NK-92 (cell line): ENCODE data around the gene ARHGEF12.

ENCODE experiments used
- DNase-seq: peaks from one replicate; lab custom pipeline; 2025; ENCODE audit not compliant: unreplicated experiment; lab: John Stamatoyannopoulos, UW

The ARHGEF12 gene

DNA sequence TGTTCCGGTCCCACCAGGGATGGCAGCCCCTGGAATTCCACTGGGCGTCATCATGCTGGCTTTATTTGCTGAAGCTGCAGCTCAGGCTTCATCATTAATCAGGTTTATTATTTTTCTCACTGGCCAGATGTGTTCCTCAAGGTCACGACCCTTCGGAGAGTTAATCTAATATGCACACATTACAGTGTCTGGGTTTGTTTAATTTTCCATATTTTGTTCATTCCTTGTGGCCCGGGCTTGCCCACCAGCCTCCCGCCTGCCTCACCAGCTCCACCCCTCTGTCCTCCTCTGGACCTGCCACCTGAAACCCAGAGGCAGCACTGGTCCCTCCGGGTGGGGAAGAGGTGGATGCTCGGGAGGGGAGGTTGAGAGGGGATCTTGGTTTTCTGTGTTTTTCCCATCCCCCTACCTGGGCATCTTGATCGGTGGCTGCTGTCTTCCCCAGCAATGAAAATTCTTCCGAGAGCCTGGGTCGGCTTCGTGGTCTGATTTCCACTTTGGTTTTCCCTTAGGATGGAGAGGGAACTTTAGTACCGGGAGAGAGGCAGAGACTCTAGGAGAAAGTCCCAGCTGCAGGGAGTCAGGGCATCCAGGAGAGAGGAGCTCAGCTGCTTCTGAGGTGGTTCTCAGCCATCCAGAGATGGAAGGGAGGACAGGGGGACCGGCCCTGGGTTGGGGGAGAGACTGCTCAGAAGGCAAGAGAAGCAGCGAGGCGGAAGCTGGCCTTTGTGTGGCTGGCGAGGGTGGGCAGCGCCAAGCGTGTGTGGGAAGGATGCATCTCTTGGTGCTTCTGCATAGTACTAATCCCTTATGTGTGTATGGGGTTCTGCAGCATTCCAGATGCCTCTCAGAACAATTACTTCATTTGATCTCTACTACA is 177.5 kb downstream of the ARHGEF12 start:
- DNase-seq = no peak

DNA sequence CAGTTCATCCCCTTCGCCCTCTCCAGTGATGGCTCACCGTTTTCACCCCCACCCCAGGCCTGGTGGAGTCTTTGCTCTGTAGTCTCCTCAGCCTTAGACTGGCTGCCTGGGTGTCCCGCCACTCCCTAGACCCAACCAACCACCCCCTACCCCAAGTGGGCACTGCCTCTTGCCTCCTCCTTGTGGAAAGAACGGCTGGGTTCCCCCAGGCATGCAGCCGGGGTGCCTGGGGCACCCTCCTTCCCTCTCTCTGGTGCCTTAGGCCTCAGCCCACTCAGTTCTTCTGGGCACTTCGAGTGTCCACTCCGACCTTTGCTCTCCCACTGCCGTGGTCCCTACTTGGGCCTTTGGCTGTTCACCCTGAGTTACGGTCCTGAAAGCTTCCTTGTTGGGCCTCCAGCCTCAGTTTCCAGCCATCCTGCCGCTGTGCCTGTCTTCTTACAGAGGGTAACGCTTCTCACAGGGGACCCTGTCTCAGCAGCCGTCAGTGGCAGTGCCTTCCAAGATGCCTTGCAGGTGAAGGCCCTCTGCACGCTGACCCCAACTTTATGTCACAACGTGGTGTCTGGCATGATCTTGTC is 178.4 kb downstream of the ARHGEF12 start:
- no peak for DNase-seq

GRCh38 chr11:120515186-120515723 is 179.0 kb downstream of the ARHGEF12 start:
- DNase-seq = no peak

GRCh38 chr11:120516461-120517389 is 180.5 kb downstream of the ARHGEF12 start:
- no peak for DNase-seq

GRCh38 chr11:120517390-120517761 is 181.2 kb downstream of the ARHGEF12 start:
- no peak for DNase-seq

DNA sequence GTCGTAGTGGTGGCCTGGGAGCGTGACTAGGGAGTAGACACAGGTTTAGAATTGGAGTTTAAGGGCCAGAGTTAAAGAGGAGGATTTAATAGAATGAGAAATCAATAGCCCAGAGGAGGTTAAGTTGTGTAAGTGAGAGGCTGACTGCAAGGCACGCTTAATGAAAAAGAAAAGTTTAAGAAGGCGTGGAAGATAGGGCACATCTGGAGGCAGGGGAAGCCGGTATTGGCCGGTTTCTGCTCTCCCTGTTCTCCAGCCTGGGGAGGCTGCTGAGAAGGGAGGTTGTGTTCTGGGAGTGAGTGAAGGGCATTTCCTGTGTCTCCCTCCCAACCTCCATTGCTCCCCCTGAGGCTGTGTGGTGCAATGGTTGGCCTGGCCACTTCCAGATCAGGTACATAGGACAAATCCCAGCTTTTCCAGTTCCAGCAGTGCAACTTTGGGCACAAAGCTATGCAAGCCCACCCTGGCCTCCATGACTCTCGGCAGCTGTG is 181.6 kb downstream of the ARHGEF12 start:
- DNase-seq = no peak

GRCh38 chr11:120518356-120518755 is 182.1 kb downstream of the ARHGEF12 start:
- DNase-seq = no peak

GRCh38 chr11:120519474-120519873 is 183.3 kb downstream of the ARHGEF12 start:
- DNase-seq = no peak

GRCh38 chr11:120520091-120520822 is 184.0 kb downstream of the ARHGEF12 start:
- no peak for DNase-seq

DNA sequence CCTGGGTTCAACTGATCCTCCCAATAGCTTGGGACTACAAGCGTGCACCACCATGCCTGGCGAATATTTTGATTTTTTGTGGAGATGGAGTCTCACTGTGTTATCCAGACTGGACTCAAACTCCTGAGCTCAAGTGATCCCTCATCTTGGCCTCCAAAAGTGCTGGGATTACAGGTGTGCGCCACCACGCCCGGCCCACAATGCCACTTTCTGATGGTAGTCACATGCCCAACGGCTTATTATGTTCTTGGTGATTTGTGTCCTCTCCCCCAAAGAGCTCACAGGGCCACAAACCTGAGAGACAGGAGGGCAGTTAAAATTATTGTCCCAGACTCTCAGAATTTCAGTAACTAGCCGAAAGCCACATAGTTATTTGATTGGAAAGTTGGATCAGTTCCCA is 185.0 kb downstream of the ARHGEF12 start:
- no peak for DNase-seq

- no peak for DNase-seq
Observed at GRCh38 chr11:120522021-120522420, 185.8 kb downstream of the ARHGEF12 start.

- DNase-seq = no peak
Observed at GRCh38 chr11:120522736-120523135, 186.5 kb downstream of the ARHGEF12 start.

GRCh38 chr11:120523196-120523595 is 187.0 kb downstream of the ARHGEF12 start:
- DNase-seq = no peak

- no peak for DNase-seq
Observed at GRCh38 chr11:120524536-120525085, 188.4 kb downstream of the ARHGEF12 start.

DNA sequence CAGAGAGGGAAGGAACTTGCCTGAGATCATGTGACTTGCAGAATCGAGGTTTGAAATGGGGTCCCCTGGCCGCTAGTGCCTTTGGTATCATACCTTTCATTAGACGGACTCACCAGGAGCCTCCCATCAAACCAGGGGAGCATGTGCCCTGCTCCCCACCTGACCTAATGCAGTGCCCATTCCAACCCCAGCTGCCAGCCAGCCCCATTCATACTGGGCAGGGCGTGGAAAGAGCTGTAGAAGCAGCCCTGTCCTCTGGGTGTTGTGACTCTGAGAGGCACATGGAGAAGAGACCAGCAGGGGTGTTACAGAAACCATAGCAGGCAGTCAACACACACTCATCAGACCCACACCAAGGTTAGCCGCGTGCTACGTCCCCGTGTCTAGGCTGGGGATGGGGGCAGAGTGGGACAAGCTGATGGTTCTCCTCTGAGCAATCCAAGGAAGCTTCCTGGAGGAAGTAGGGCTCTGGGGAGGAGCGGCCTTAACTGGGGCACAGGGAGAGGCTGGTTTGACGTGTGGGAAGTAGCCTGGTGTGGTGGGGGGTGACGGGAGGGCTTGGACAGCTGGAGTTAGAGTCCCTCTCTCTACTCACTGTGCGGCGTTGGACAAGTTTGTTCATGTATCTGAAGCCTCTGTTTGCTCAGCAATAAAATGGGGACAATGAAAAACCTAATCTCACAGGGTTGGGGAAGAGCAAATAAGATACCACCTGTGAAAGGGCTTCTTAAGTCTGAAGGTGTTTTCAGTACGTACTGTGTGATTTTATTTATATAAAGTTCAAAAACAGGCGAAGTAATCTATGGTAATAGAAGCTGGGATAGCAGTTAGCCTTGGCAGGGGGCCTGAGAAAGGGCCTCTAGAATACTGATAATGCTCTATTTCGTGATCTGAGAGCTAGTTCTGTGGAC is 189.3 kb downstream of the ARHGEF12 start:
- no peak for DNase-seq

GRCh38 chr11:120526241-120526640 is 190.0 kb downstream of the ARHGEF12 start:
- DNase-seq = no peak

GRCh38 chr11:120527111-120527761 is 191.0 kb downstream of the ARHGEF12 start:
- no peak for DNase-seq

DNA sequence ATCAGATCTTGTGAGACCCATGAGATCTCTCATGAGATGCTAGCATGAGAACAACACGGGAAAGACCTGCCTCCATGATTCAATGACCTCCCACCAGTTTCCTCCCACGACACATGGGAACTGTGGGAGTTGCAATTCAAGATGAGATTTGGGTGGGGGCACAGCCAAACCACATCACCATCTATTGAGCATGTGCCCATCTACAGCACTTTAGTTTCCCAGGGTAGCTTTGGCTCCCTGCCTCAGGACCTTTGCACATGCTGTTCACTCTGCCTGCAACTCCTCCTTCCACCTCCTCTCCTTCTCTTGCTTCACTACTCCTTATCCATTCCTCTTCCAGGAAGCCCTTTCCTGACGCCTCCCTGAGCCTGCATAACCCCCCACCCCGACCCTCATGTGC is 192.5 kb downstream of the ARHGEF12 start:
- DNase-seq = no peak

DNA sequence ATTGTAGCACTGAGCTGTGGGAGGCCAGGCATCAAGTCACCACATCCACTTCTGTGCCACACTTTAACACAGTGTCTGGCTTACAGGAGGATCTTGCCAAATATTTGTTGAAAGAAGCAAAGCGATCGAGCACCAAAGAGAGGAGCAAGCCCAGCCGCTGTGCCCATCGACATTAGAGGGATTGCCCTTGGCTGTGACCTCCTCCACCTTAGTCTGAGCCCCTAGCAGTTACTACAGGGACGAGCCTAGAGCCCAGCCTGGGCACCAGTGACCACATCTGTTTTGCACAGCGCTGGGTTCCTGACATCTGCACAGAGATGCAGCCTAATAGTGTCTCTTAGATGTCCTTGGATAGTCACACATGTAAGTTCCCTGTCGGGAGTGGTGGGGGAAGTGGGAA is 193.0 kb downstream of the ARHGEF12 start:
- DNase-seq = no peak
